Measurements from ENCODE around the gene HOATZ. TPM values are rescaled to one million over a fixed set of nuclear protein-coding genes. Genes with fewer than 3 reads are reported as not detected.

HOATZ gene
- polyA plus RNA-seq, 1 of the 3 experiments (the other 2 are of a cell fraction), result 4.9 TPM

Small RNA genes lying within 50 kb of the gene (small RNA-seq; reads per million reads assigned to genes)
- gene MIR34B, result 44.4 to 741 (median 352) reads per million in 7 experiments
- 32.7 to 921 (median 322) reads per million in 7 experiments for gene MIR34C

Other genes with a start within 250 kb of the HOATZ start
- gene POU2AF3, start 216.2 kb upstream of the HOATZ start, polyA plus RNA-seq (2012; rRNA removed), result 0.07 and 0.18 TPM in 2 replicates
- gene POU2AF1, start 135.5 kb upstream of the HOATZ start, polyA plus RNA-seq (2012; rRNA removed), result 0.05 and 0.07 TPM in 2 replicates
- gene BTG4, start 2.4 kb upstream of the HOATZ start, polyA plus RNA-seq (2012; rRNA removed), result 0.26 and 0.34 TPM in 2 replicates
- gene LAYN, start 25.9 kb downstream of the HOATZ start, polyA plus RNA-seq (2012; rRNA removed), result 366 and 437 TPM in 2 replicates
- 8.9 and 9.7 TPM in 2 replicates for gene SIK2, start 87.7 kb downstream of the HOATZ start, polyA plus RNA-seq (2012; rRNA removed)

All from SK-N-SH (cell line).